Muscle of back (tissue), 11 donors: ENCODE results near the gene STPG1. TPM values are rescaled to one million over a fixed set of nuclear protein-coding genes. Genes with fewer than 3 reads are reported as not detected.

Source experiments
- DNase-seq, 3 donors: peaks; one replicate each; pipeline versions ENCODE4 v3.0.0 to v3.0.0-alpha.2; 2013
- polyA plus RNA-seq, 10 donors: library from polyadenylated mRNA; unstranded; fragments of 120-200 nt; gene quantifications; one replicate each; pipeline ENCODE4 v1.2.1, GENCODE V29; 2013; ENCODE audit not compliant: insufficient read length in 10 of 10

STPG1 gene
- polyA plus RNA-seq, 10 donors = 0.94 to 2.4 (median 1.6) TPM

- DNase-seq = no peak
These were observed 94.8 kb downstream of the STPG1 start for GRCh38 chr1:24318615-24319311.

GRCh38 chr1:24317956-24318614, 95.5 kb downstream of the STPG1 start:
- peak in 2 of 3 donors; percentile 71 for DNase-seq

- no peak for DNase-seq
These were observed 96.5 kb downstream of the STPG1 start for GRCh38 chr1:24317081-24317480.

GRCh38 chr1:24316645-24317044, 96.9 kb downstream of the STPG1 start:
- DNase-seq = no peak

- DNase-seq = no peak
These were observed 98.2 kb downstream of the STPG1 start for GRCh38 chr1:24315391-24315790.

GRCh38 chr1:24311741-24312140, 101.8 kb downstream of the STPG1 start:
- DNase-seq = no peak

- no peak for DNase-seq
These were observed 102.3 kb downstream of the STPG1 start for GRCh38 chr1:24311234-24311633.

- DNase-seq = no peak
These were observed 103.7 kb downstream of the STPG1 start for GRCh38 chr1:24309762-24310485.

- DNase-seq = no peak
These were observed 105.1 kb downstream of the STPG1 start for GRCh38 chr1:24308365-24309015.

Other genes starting within 250 kb of the STPG1 start
- 1 to 10 TPM in 2 of 10 donors, under 1 TPM in 8; 0.08 to 1.6 (median 0.14) TPM for gene IFNLR1, start 226.5 kb downstream of the STPG1 start, polyA plus RNA-seq
- 10 to 100 TPM in 1 of 10 donors, 1 to 10 TPM in 1, under 1 TPM in 6, not detected in 2; 0.08 to 10.4 (median 0.16) TPM for gene GRHL3, start 94.4 kb downstream of the STPG1 start, polyA plus RNA-seq
- gene NIPAL3, start 2.0 kb upstream of the STPG1 start, polyA plus RNA-seq = 1 to 10 TPM; 3.4 to 6.1 (median 4.4) TPM
- gene RCAN3, start 89.1 kb upstream of the STPG1 start, polyA plus RNA-seq = 1 to 10 TPM; 1.2 to 6.8 (median 2.5) TPM
- gene NCMAP, start 142.3 kb upstream of the STPG1 start, polyA plus RNA-seq = under 1 TPM in 7 of 10 donors, not detected in 3; 0.04 to 0.21 (median 0.05) TPM
- 100 to 1,000 TPM in 5 of 10 donors, 10 to 100 TPM in 5; 64.4 to 128 (median 92.3) TPM for gene SRRM1, start 229.5 kb upstream of the STPG1 start, polyA plus RNA-seq